Transverse colon (tissue), 4 donors: Measurements from ENCODE around the gene HMGN2. TPM values are rescaled to one million over a fixed set of nuclear protein-coding genes. Genes with fewer than 3 reads are reported as not detected.

Experiments used
- DNase-seq: peaks from one replicate; pipeline ENCODE4 v3.0.0-alpha.2; 2019
- H3K27ac ChIP-seq, 4 donors: fragments of 200-600 bp; sonication (generic); 2 replicates each; pipeline ENCODE4 v1.5.1; 2016 to 2018; ENCODE audit warnings: inconsistent platforms in 4 of 4
- H3K27me3 ChIP-seq: fragments of 200-600 bp; sonication (generic); 2 replicates; pipeline ENCODE4 v1.5.1; 2017; ENCODE audit warnings: inconsistent platforms
- H3K36me3 ChIP-seq, 4 donors: fragments of 200-600 bp; sonication (generic); 2 replicates each; pipeline ENCODE4 v1.5.1; 2017 to 2019; ENCODE audit warnings: inconsistent platforms in 4 of 4
- H3K4me1 ChIP-seq, 4 donors: fragments of 200-600 bp; sonication (generic); 2 replicates each; pipeline ENCODE4 v1.5.1; 2017 to 2020; ENCODE audit warnings: inconsistent platforms in 4 of 4
- H3K4me3 ChIP-seq, 4 donors: fragments of 200-600 bp; sonication (generic); 1 replicate in 1 of 4; 2 replicates in 3 of 4; pipeline versions ENCODE4 v1.5.1 to v1.6.1; 2017 to 2019; ENCODE audit warnings: inconsistent platforms in 4 of 4
- H3K9me3 ChIP-seq, 2 donors: fragments of 200-600 bp; sonication (generic); 2 replicates each; pipeline ENCODE4 v1.5.1; 2017 to 2019; ENCODE audit warnings: inconsistent platforms in 2 of 2
- CTCF ChIP-seq, 5 experiments: fragments of 200-600 bp in 3 of 5; fragments of 450-650 bp in 2 of 5; sonication (generic) in 3 of 5; IDR thresholded peaks; 1 replicate in 2 of 5; 2 replicates in 3 of 5; pipeline ENCODE4 v1.5.1; 2016 to 2017; ENCODE audit warnings: antibody characterized with exemption in 5 of 5, inconsistent platforms in 3 of 5, mild to moderate bottlenecking in 2 of 5, moderate library complexity in 1 of 5
- EP300 ChIP-seq: sonication (generic); formaldehyde crosslinking; IDR thresholded peaks from one replicate; pipeline ENCODE4 v1.6.1; 2017; ENCODE audit warnings: antibody characterized with exemption, low read depth
- POLR2A ChIP-seq: fragments of 450-650 bp; IDR thresholded peaks from one replicate; pipeline ENCODE4 v1.6.1; 2016; ENCODE audit warnings: antibody characterized with exemption, mild to moderate bottlenecking, moderate library complexity
- POLR2AphosphoS5 ChIP-seq, 3 donors: sonication (generic); formaldehyde crosslinking; IDR thresholded peaks; one replicate each; pipeline ENCODE4 v1.6.1; 2016; ENCODE audit warnings: antibody characterized with exemption in 3 of 3
- WGBS, 2 donors: methylation state at CpG; one replicate each; pipeline ENCODE4 v1.1.5; 2018; ENCODE audit warnings: low coverage in 1 of 2; 5-methylcytosine and 5-hydroxymethylcytosine counted together
- in situ Hi-C, 4 donors: fragments of 200-750 bp; cut with MboI; loops; one replicate each; pipeline versions ENCODE4 v1.15.0 to v1.15.1; 2017; ENCODE audit warnings: low sequenced_read_pairs in 3 of 4, low pct_ligation_motif_present in 1 of 4, low pct_unique_long_range_greater_than_20kb in 1 of 4
- intact Hi-C: fragments of 100-400 bp; cut with DNase I; formaldehyde crosslinking; loops from one replicate; pipeline ENCODE4 v1.15.1; 2023; ENCODE audit warnings: low total_unique reads
- total RNA-seq, 4 donors: library from RNA; depleted of rRNA; stranded (reverse); fragments of >200 nt; gene quantifications; one replicate each; pipeline ENCODE4 v1.1.0, GENCODE V29; 2016

HMGN2 gene
- total RNA-seq, 4 donors from 2014 or later = 58.7 to 194 (median 165) TPM

GRCh38 chr1:26483980-26484379 lies 11.7 kb downstream of the HMGN2 start:
- H3K4me3 ChIP-seq = no peak overlapping the region
- in situ Hi-C loops (no loop called here), intact Hi-C loops (loop anchor here (1.0 kb wide), 1 partner anchor 39 kb away; no protein-coding TSS in a partner anchor)
- WGBS, 2 donors = 63 to 93% methylated on average over 2 of the region's 2 CpGs
- H3K27me3 ChIP-seq = no peaks in the 10 kb centered on the region
- peaks cover 0 to 7% (median 0%) of the 10 kb centered on the region in 4 donors for H3K36me3 ChIP-seq
- no peaks in the 10 kb centered on the region for H3K4me1 ChIP-seq
- no peak for TF ChIP-seq POLR2A
- no peak for TF ChIP-seq POLR2AphosphoS5 (IDR thresholded peaks at IDR 0.05)
- TF ChIP-seq EP300 = no peak
- TF ChIP-seq CTCF (IDR thresholded peaks at IDR 0.05) = no peak
- H3K27ac ChIP-seq = no peak overlapping the region
- no peaks in the 10 kb centered on the region for H3K9me3 ChIP-seq
- no peak for DNase-seq

GRCh38 chr1:26490155-26490554 lies 17.9 kb downstream of the HMGN2 start:
- DNase-seq = no peak
- H3K4me1 ChIP-seq = no peaks in the 10 kb centered on the region
- TF ChIP-seq POLR2A (no peak), CTCF (IDR thresholded peaks at IDR 0.05) (no peak), POLR2AphosphoS5 (IDR thresholded peaks at IDR 0.05) (no peak), EP300 (no peak)
- 88% methylated on average over 4 of the region's 4 CpGs; no CpG with 5 or more reads in 1 of the 2 donors for WGBS, 2 donors
- no peak overlapping the region for H3K4me3 ChIP-seq
- no peaks in the 10 kb centered on the region for H3K9me3 ChIP-seq
- H3K27ac ChIP-seq = no peak overlapping the region
- no peaks in the 10 kb centered on the region for H3K36me3 ChIP-seq
- in situ Hi-C loops (no loop called here), intact Hi-C loops (no loop called here)
- H3K27me3 ChIP-seq = no peaks in the 10 kb centered on the region

GRCh38 chr1:26493267-26493666 lies 21.0 kb downstream of the HMGN2 start:
- Histone ChIP-seq H3K4me3 (no peak overlapping the region), H3K36me3 (no peaks in the 10 kb centered on the region), H3K9me3 (no peaks in the 10 kb centered on the region), H3K4me1 (no peaks in the 10 kb centered on the region), H3K27ac (no peak overlapping the region), H3K27me3 (no peaks in the 10 kb centered on the region)
- 54 to 68% methylated on average over 3 of the region's 3 CpGs for WGBS, 2 donors
- no peak for TF ChIP-seq POLR2AphosphoS5 (IDR thresholded peaks at IDR 0.05)
- TF ChIP-seq EP300 = no peak
- TF ChIP-seq CTCF (IDR thresholded peaks at IDR 0.05) = no peak
- no peak for TF ChIP-seq POLR2A
- intact Hi-C loops (no loop called here), in situ Hi-C loops (no loop called here)
- no peak for DNase-seq

GRCh38 chr1:26493938-26494337 lies 21.7 kb downstream of the HMGN2 start:
- Histone ChIP-seq H3K27me3 (no peaks in the 10 kb centered on the region), H3K4me3 (no peak overlapping the region), H3K9me3 (no peaks in the 10 kb centered on the region), H3K27ac (no peak overlapping the region), H3K36me3 (no peaks in the 10 kb centered on the region), H3K4me1 (no peaks in the 10 kb centered on the region)
- 90 to 96% methylated on average over 3 of the region's 3 CpGs for WGBS, 2 donors
- in situ Hi-C loops = no loop called here
- TF ChIP-seq EP300 (no peak), POLR2A (no peak), CTCF (IDR thresholded peaks at IDR 0.05) (no peak), POLR2AphosphoS5 (IDR thresholded peaks at IDR 0.05) (no peak)
- intact Hi-C loops = no loop called here
- no peak for DNase-seq
